ENCODE results near the gene SLC35A3. TPM values are rescaled to one million over a fixed set of nuclear protein-coding genes. Genes with fewer than 3 reads are reported as not detected.
A peak's percentile ranks its signal among the peaks of the same experiment; 100 is the strongest.

SLC35A3 gene
- total and polyA plus RNA-seq, 9 of the 15 experiments (the other 6 are each of a cell fraction or from before 2014, with no cell fraction given): 3.5 to 21.7 (median 13.2) TPM

GRCh38 chr1:99969729-99970621, at the start of gene SLC35A3 (continued):
- 0 out of 2 replicates have a peak, but pooled peaks have one; percentile 58 for TF ChIP-seq GTF2A2 (tag; IDR thresholded peaks at IDR 0.05)
- peak; percentile 31; the same call in 1 of the 2 replicates for TF ChIP-seq GATAD2B (IDR thresholded peaks at IDR 0.05; ENCODE audit: borderline replicate concordance)
- TF ChIP-seq PHB2 (IDR thresholded peaks at IDR 0.05; ENCODE audit: low read depth): no peak
- peak; percentile 94; the same call in 1 of the 2 replicates for TF ChIP-seq MTA3 (IDR thresholded peaks at IDR 0.05; ENCODE audit: borderline replicate concordance)
- peak; percentile 66; the same call in 1 of the 2 replicates for TF ChIP-seq NR2C2 (CRISPR knock-in tag; IDR thresholded peaks at IDR 0.05)
- TF ChIP-seq NR2C2 (tag; IDR thresholded peaks at IDR 0.05): peak; percentile 91
- peak; percentile 87; the same call in 1 of the 2 replicates for TF ChIP-seq THAP7 (CRISPR knock-in tag; IDR thresholded peaks at IDR 0.05)
- TF ChIP-seq, protein P1, sequence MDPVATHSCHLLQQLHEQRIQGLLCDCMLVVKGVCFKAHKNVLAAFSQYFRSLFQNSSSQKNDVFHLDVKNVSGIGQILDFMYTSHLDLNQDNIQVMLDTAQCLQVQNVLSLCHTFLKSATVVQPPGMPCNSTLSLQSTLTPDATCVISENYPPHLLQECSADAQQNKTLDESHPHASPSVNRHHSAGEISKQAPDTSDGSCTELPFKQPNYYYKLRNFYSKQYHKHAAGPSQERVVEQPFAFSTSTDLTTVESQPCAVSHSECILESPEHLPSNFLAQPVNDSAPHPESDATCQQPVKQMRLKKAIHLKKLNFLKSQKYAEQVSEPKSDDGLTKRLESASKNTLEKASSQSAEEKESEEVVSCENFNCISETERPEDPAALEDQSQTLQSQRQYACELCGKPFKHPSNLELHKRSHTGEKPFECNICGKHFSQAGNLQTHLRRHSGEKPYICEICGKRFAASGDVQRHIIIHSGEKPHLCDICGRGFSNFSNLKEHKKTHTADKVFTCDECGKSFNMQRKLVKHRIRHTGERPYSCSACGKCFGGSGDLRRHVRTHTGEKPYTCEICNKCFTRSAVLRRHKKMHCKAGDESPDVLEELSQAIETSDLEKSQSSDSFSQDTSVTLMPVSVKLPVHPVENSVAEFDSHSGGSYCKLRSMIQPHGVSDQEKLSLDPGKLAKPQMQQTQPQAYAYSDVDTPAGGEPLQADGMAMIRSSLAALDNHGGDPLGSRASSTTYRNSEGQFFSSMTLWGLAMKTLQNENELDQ (CRISPR knock-in tag; IDR thresholded peaks at IDR 0.05; ENCODE audit: borderline replicate concordance): 0 out of 2 replicates have a peak, but pooled peaks have one; percentile 18
- no peak for TF ChIP-seq ZNF217 (CRISPR knock-in tag; IDR thresholded peaks at IDR 0.05)
- TF ChIP-seq, protein P2, sequence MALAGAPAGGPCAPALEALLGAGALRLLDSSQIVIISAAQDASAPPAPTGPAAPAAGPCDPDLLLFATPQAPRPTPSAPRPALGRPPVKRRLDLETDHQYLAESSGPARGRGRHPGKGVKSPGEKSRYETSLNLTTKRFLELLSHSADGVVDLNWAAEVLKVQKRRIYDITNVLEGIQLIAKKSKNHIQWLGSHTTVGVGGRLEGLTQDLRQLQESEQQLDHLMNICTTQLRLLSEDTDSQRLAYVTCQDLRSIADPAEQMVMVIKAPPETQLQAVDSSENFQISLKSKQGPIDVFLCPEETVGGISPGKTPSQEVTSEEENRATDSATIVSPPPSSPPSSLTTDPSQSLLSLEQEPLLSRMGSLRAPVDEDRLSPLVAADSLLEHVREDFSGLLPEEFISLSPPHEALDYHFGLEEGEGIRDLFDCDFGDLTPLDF (CRISPR knock-in tag; IDR thresholded peaks at IDR 0.05): peak; percentile 75; the same call in 1 of the 2 replicates
- TF ChIP-seq L3MBTL2 (IDR thresholded peaks at IDR 0.05): peak; percentile 64
- TF ChIP-seq MTF1 (CRISPR knock-in tag; IDR thresholded peaks at IDR 0.05; ENCODE audit: borderline replicate concordance): no peak
